WTC11 (cell line): ENCODE results near the gene RECK. TPM values are rescaled to one million over a fixed set of nuclear protein-coding genes. Genes with fewer than 3 reads are reported as not detected.

Source experiments
- ATAC-seq: fragments of 200-7000 bp; cut with Tn5 transposase; 2 replicates; pipeline ENCODE4 v1.10.0; 2021; ENCODE audit warnings: mild to moderate bottlenecking, moderate library complexity
- CTCF ChIA-PET: fragments of 300-600 bp; sonication (Branson Sonifier 250); formaldehyde crosslinking; loops from one replicate; lab custom pipeline; 2021; ENCODE audit warnings: antibody characterized with exemption; lab: Charles Lee
- POLR2A ChIA-PET: fragments of 350-600 bp; sonication (Branson Sonifier 250); formaldehyde crosslinking; loops from one replicate; lab custom pipeline; 2021; ENCODE audit warnings: antibody characterized with exemption; lab: Charles Lee
- DNase-seq: peaks from one replicate; pipeline ENCODE4 v3.0.0; 2021; ENCODE audit warnings: low spot score
- H3K27ac Mint-ChIP-seq: 2 replicates; pipeline ENCODE4 v1.8.0; 2021; ENCODE audit warnings: mixed read lengths
- H3K27me3 Mint-ChIP-seq: 2 replicates; pipeline ENCODE4 v1.8.0; 2021; ENCODE audit warnings: low read depth, mild to moderate bottlenecking, moderate library complexity, mixed read lengths
- H3K36me3 Mint-ChIP-seq: 2 replicates; pipeline ENCODE4 v1.8.0; 2021; ENCODE audit warnings: mixed read lengths
- H3K4me1 Mint-ChIP-seq: 2 replicates; pipeline ENCODE4 v1.8.0; 2022; ENCODE audit warnings: mixed read lengths
- H3K4me3 Mint-ChIP-seq: 2 replicates; pipeline ENCODE4 v1.8.0; 2021; ENCODE audit warnings: mild to moderate bottlenecking, moderate library complexity, mixed read lengths
- H3K9me3 Mint-ChIP-seq: 2 replicates; pipeline ENCODE4 v1.8.0; 2021; ENCODE audit warnings: mixed read lengths
- ATF1 ChIP-seq: sonication (generic); formaldehyde crosslinking; IDR thresholded peaks from 2 replicates; pipeline ENCODE4 v1.8.1; 2023; ENCODE audit warnings: mild to moderate bottlenecking, moderate library complexity, missing genetic modification reagents
- CBFB ChIP-seq: sonication (generic); formaldehyde crosslinking; IDR thresholded peaks from 2 replicates; pipeline ENCODE4 v1.8.1; 2022; ENCODE audit warnings: mild to moderate bottlenecking, low read depth, missing genetic modification reagents
- CREM ChIP-seq: sonication (generic); formaldehyde crosslinking; IDR thresholded peaks from 2 replicates; pipeline ENCODE4 v1.8.1; 2022; ENCODE audit warnings: mild to moderate bottlenecking, missing genetic modification reagents, moderate library complexity
- FOXJ3 ChIP-seq: sonication (generic); formaldehyde crosslinking; IDR thresholded peaks from 2 replicates; pipeline ENCODE4 v1.9.0; 2021; ENCODE audit warnings: missing genetic modification reagents, mild to moderate bottlenecking, borderline replicate concordance
- GTF2I ChIP-seq: fragments of 250-450 bp; sonication (Bioruptor Pico); conservative IDR thresholded peaks from 2 replicates; pipeline ENCODE4 v1.4.0; 2021; ENCODE audit warnings: mild to moderate bottlenecking
- MXD4 ChIP-seq: fragments of 250-450 bp; sonication (Bioruptor Pico); IDR thresholded peaks from 2 replicates; pipeline ENCODE4 v1.8.0; 2021; ENCODE audit warnings: mild to moderate bottlenecking, moderate library complexity, borderline replicate concordance
- NR2C2 ChIP-seq: sonication (generic); formaldehyde crosslinking; IDR thresholded peaks from 2 replicates; pipeline ENCODE4 v1.8.0; 2022; ENCODE audit warnings: mild to moderate bottlenecking, missing genetic modification reagents
- SP1 ChIP-seq: sonication (generic); formaldehyde crosslinking; conservative IDR thresholded peaks from 2 replicates; pipeline ENCODE4 v1.8.1; 2022; ENCODE audit warnings: missing genetic modification reagents
- ZNF138 ChIP-seq: sonication (generic); formaldehyde crosslinking; conservative IDR thresholded peaks from 2 replicates; pipeline ENCODE4 v1.8.1; 2022; ENCODE audit warnings: mild to moderate bottlenecking, moderate library complexity, missing genetic modification reagents
- ZNF671 ChIP-seq: fragments of 250-450 bp; sonication (Bioruptor Pico); IDR thresholded peaks from 2 replicates; pipeline ENCODE4 v1.8.0; 2021; ENCODE audit warnings: mild to moderate bottlenecking
- total RNA-seq: library from RNA; stranded (reverse); gene quantifications from 3 replicates; pipeline ENCODE4 v1.2.3, GENCODE V29; 2021
- TF ChIP-seq, protein P1 (sequence below): sonication (generic); formaldehyde crosslinking; IDR thresholded peaks from 2 replicates; pipeline ENCODE4 v1.8.0; 2022; ENCODE audit warnings: mild to moderate bottlenecking, missing genetic modification reagents
- TF ChIP-seq, protein P2 (sequence below): sonication (generic); formaldehyde crosslinking; IDR thresholded peaks from 2 replicates; pipeline ENCODE4 v1.8.1; 2022; ENCODE audit warnings: mild to moderate bottlenecking, moderate library complexity, missing genetic modification reagents
- TF ChIP-seq, protein P3 (sequence below): sonication (generic); formaldehyde crosslinking; IDR thresholded peaks from 2 replicates; pipeline ENCODE4 v1.8.0; 2023; ENCODE audit warnings: mild to moderate bottlenecking, missing genetic modification reagents
- TF ChIP-seq, protein P4 (sequence below): sonication (generic); formaldehyde crosslinking; conservative IDR thresholded peaks from 2 replicates; pipeline ENCODE4 v1.8.1; 2023; ENCODE audit warnings: mild to moderate bottlenecking, low read depth, missing genetic modification reagents, moderate library complexity
- TF ChIP-seq, protein P5 (sequence below): sonication (generic); formaldehyde crosslinking; IDR thresholded peaks from 2 replicates; pipeline ENCODE4 v1.8.1; 2023; ENCODE audit warnings: mild to moderate bottlenecking, missing genetic modification reagents, moderate library complexity
- TF ChIP-seq, protein P6 (sequence below): sonication (generic); formaldehyde crosslinking; IDR thresholded peaks from 2 replicates; pipeline ENCODE4 v1.8.1; 2022; ENCODE audit warnings: missing genetic modification reagents, borderline replicate concordance

Gene RECK
- total RNA-seq, 1 experiment from 2014 or later: 11.2 TPM

DNA sequence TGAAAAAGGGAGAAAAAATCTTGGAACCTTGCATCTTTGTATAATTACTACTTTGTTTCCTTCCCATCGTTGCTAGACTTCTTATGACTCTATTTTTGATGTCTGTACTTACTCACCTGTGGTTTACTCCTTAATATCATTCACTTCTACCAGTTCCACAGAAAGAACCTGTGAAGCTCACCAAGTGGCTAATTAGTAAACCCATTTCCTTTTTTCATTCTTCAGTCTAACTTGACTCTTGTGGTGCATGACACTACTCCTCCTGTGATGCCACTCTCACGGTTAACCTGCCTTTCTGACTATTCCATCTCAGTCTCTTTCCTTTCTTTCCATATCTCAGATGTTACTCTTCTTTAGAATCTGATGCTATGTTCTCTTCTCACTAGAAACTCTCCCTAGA is 14.6 kb downstream of the RECK start:
- ChIA-PET POLR2A (interaction anchor here (1.3 kb wide), 1 partner anchor 15 kb away, joined by 3 read pairs; the partner anchor contains the start of gene RECK), CTCF (interaction anchor here (0.9 to 1.0 kb wide), 2 partner anchors 112 to 294 kb away, joined by 3 read pairs; no protein-coding TSS in a partner anchor)
- no peak overlapping the region for H3K4me3 Mint-ChIP-seq
- ATAC-seq: no peak
- H3K9me3 Mint-ChIP-seq: no peaks in the 10 kb centered on the region
- no peaks in the 10 kb centered on the region for H3K36me3 Mint-ChIP-seq
- no peak for DNase-seq
- peaks cover 11% of the 10 kb centered on the region for H3K4me1 Mint-ChIP-seq
- H3K27me3 Mint-ChIP-seq: no peaks in the 10 kb centered on the region
- TF ChIP-seq CBFB (CRISPR knock-in tag) (no peak), NR2C2 (CRISPR knock-in tag) (no peak), SP1 (CRISPR knock-in tag) (no peak), ATF1 (CRISPR knock-in tag) (no peak), FOXJ3 (CRISPR knock-in tag) (no peak), ZNF671 (no peak), MXD4 (CRISPR knock-in tag) (no peak), CREM (CRISPR knock-in tag) (no peak), ZNF138 (CRISPR knock-in tag) (no peak), GTF2I (CRISPR knock-in tag) (no peak)
- TF ChIP-seq, protein P1, sequence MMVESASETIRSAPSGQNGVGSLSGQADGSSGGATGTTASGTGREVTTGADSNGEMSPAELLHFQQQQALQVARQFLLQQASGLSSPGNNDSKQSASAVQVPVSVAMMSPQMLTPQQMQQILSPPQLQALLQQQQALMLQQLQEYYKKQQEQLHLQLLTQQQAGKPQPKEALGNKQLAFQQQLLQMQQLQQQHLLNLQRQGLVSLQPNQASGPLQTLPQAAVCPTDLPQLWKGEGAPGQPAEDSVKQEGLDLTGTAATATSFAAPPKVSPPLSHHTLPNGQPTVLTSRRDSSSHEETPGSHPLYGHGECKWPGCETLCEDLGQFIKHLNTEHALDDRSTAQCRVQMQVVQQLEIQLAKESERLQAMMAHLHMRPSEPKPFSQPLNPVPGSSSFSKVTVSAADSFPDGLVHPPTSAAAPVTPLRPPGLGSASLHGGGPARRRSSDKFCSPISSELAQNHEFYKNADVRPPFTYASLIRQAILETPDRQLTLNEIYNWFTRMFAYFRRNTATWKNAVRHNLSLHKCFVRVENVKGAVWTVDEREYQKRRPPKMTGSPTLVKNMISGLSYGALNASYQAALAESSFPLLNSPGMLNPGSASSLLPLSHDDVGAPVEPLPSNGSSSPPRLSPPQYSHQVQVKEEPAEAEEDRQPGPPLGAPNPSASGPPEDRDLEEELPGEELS (CRISPR knock-in tag): no peak
- TF ChIP-seq, protein P2, sequence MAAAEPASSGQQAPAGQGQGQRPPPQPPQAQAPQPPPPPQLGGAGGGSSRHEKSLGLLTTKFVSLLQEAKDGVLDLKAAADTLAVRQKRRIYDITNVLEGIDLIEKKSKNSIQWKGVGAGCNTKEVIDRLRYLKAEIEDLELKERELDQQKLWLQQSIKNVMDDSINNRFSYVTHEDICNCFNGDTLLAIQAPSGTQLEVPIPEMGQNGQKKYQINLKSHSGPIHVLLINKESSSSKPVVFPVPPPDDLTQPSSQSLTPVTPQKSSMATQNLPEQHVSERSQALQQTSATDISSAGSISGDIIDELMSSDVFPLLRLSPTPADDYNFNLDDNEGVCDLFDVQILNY: no peak
- TF ChIP-seq, protein P3, sequence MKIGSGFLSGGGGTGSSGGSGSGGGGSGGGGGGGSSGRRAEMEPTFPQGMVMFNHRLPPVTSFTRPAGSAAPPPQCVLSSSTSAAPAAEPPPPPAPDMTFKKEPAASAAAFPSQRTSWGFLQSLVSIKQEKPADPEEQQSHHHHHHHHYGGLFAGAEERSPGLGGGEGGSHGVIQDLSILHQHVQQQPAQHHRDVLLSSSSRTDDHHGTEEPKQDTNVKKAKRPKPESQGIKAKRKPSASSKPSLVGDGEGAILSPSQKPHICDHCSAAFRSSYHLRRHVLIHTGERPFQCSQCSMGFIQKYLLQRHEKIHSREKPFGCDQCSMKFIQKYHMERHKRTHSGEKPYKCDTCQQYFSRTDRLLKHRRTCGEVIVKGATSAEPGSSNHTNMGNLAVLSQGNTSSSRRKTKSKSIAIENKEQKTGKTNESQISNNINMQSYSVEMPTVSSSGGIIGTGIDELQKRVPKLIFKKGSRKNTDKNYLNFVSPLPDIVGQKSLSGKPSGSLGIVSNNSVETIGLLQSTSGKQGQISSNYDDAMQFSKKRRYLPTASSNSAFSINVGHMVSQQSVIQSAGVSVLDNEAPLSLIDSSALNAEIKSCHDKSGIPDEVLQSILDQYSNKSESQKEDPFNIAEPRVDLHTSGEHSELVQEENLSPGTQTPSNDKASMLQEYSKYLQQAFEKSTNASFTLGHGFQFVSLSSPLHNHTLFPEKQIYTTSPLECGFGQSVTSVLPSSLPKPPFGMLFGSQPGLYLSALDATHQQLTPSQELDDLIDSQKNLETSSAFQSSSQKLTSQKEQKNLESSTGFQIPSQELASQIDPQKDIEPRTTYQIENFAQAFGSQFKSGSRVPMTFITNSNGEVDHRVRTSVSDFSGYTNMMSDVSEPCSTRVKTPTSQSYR: no peak
- TF ChIP-seq, protein P4, sequence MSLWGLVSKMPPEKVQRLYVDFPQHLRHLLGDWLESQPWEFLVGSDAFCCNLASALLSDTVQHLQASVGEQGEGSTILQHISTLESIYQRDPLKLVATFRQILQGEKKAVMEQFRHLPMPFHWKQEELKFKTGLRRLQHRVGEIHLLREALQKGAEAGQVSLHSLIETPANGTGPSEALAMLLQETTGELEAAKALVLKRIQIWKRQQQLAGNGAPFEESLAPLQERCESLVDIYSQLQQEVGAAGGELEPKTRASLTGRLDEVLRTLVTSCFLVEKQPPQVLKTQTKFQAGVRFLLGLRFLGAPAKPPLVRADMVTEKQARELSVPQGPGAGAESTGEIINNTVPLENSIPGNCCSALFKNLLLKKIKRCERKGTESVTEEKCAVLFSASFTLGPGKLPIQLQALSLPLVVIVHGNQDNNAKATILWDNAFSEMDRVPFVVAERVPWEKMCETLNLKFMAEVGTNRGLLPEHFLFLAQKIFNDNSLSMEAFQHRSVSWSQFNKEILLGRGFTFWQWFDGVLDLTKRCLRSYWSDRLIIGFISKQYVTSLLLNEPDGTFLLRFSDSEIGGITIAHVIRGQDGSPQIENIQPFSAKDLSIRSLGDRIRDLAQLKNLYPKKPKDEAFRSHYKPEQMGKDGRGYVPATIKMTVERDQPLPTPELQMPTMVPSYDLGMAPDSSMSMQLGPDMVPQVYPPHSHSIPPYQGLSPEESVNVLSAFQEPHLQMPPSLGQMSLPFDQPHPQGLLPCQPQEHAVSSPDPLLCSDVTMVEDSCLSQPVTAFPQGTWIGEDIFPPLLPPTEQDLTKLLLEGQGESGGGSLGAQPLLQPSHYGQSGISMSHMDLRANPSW: no peak
- TF ChIP-seq, protein P5, sequence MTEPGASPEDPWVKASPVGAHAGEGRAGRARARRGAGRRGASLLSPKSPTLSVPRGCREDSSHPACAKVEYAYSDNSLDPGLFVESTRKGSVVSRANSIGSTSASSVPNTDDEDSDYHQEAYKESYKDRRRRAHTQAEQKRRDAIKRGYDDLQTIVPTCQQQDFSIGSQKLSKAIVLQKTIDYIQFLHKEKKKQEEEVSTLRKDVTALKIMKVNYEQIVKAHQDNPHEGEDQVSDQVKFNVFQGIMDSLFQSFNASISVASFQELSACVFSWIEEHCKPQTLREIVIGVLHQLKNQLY (CRISPR knock-in tag): no peak
- TF ChIP-seq, protein P6, sequence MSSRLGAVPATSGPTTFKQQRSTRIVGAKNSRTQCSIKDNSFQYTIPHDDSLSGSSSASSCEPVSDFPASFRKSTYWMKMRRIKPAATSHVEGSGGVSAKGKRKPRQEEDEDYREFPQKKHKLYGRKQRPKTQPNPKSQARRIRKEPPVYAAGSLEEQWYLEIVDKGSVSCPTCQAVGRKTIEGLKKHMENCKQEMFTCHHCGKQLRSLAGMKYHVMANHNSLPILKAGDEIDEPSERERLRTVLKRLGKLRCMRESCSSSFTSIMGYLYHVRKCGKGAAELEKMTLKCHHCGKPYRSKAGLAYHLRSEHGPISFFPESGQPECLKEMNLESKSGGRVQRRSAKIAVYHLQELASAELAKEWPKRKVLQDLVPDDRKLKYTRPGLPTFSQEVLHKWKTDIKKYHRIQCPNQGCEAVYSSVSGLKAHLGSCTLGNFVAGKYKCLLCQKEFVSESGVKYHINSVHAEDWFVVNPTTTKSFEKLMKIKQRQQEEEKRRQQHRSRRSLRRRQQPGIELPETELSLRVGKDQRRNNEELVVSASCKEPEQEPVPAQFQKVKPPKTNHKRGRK (CRISPR knock-in tag): no peak
- no peak overlapping the region for H3K27ac Mint-ChIP-seq
